PC-3 (cell line): ENCODE measurements around the gene LRRC74A. TPM values are rescaled to one million over a fixed set of nuclear protein-coding genes. Genes with fewer than 3 reads are reported as not detected.

Source experiments
- ATAC-seq: fragments of 200-7000 bp; cut with Tn5 transposase; 2 replicates; pipeline ENCODE4 v1.9.1; 2020; ENCODE audit warnings: mild to moderate bottlenecking, moderate library complexity
- BruUV-seq: library from RNA; stranded (reverse); fragments of 400-500 nt; replicated peaks from 2 replicates; lab custom pipeline; 2021; lab: Mats Ljungman, UMichigan
- CTCF ChIA-PET: fragments of 300-600 bp; sonication (Branson Sonifier 250); formaldehyde crosslinking; loops from one replicate; lab custom pipeline; 2022; ENCODE audit warnings: antibody characterized with exemption; lab: Charles Lee
- POLR2A ChIA-PET: fragments of 300-600 bp; sonication (Branson Sonifier 250); formaldehyde crosslinking; loops from one replicate; lab custom pipeline; 2022; ENCODE audit warnings: antibody characterized with exemption; ENCODE audit not compliant: unreplicated experiment; lab: Charles Lee
- DNase-seq: peaks from one replicate; pipeline ENCODE4 v3.0.0-alpha.2; 2015
- H2AFZ ChIP-seq: fragments of 300-600 bp; sonication (generic); 2 replicates; pipeline ENCODE4 v1.6.0; 2016; ENCODE audit warnings: antibody characterized with exemption, low read length
- H3F3A ChIP-seq: fragments of 300-600 bp; sonication (generic); one replicate; pipeline ENCODE4 v1.6.0; 2017; ENCODE audit warnings: antibody characterized with exemption, low read length, control low read depth, mild to moderate bottlenecking; ENCODE audit not compliant: unreplicated experiment
- H3K27ac ChIP-seq: fragments of 300-600 bp; sonication (generic); 2 replicates; pipeline ENCODE4 v1.5.1; 2016; ENCODE audit warnings: mild to moderate bottlenecking, low read length
- H3K27me3 ChIP-seq: fragments of 300-600 bp; sonication (generic); 2 replicates; pipeline ENCODE4 v1.6.1; 2016; ENCODE audit warnings: low read length, mixed read lengths
- H3K36me3 ChIP-seq: fragments of 300-600 bp; sonication (generic); 2 replicates; pipeline ENCODE4 v1.6.1; 2016; ENCODE audit warnings: low read depth, mixed run types, low read length, mixed read lengths
- H3K4me1 ChIP-seq: fragments of 300-600 bp; sonication (generic); 2 replicates; pipeline ENCODE4 v1.5.1; 2016; ENCODE audit warnings: low read length; ENCODE audit not compliant: insufficient read depth
- H3K4me2 ChIP-seq: fragments of 300-600 bp; sonication (generic); 2 replicates; pipeline ENCODE4 v1.6.0; 2016; ENCODE audit warnings: low read length
- H3K4me3 ChIP-seq: fragments of 300-600 bp; sonication (generic); 2 replicates; pipeline ENCODE4 v1.5.1; 2016; ENCODE audit warnings: mild to moderate bottlenecking, low read length, mixed read lengths
- H3K79me2 ChIP-seq: fragments of 300-600 bp; sonication (generic); 2 replicates; pipeline ENCODE4 v1.6.1; 2017; ENCODE audit warnings: low read length, mixed read lengths
- H3K9ac ChIP-seq: fragments of 300-600 bp; sonication (generic); 2 replicates; pipeline ENCODE4 v1.6.0; 2016; ENCODE audit warnings: mild to moderate bottlenecking, low read length
- H3K9me2 ChIP-seq: fragments of 300-600 bp; sonication (generic); replicated peaks from 2 replicates; pipeline ENCODE4 v1.6.1; 2016; ENCODE audit warnings: mixed run types, low read length, mixed read lengths
- H3K9me3 ChIP-seq: fragments of 300-600 bp; sonication (generic); 2 replicates; pipeline ENCODE4 v1.6.1; 2016; ENCODE audit warnings: low read length, mixed read lengths
- H4K20me1 ChIP-seq: fragments of 300-600 bp; sonication (generic); 2 replicates; pipeline ENCODE4 v1.6.1; 2016; ENCODE audit warnings: low read length, mixed read lengths
- CTCF ChIP-seq: fragments of 300-600 bp; sonication (generic); conservative IDR thresholded peaks from 2 replicates; pipeline ENCODE4 v1.5.1; 2017; ENCODE audit warnings: antibody characterized with exemption, low read depth, mild to moderate bottlenecking, low read length
- EZH2 ChIP-seq: fragments of 300-600 bp; sonication (generic); IDR thresholded peaks from one replicate; pipeline ENCODE4 v1.6.1; 2017; ENCODE audit warnings: antibody characterized with exemption, mild to moderate bottlenecking, low read length; ENCODE audit not compliant: unreplicated experiment
- EZH2phosphoT487 ChIP-seq: fragments of 300-600 bp; sonication (generic); IDR thresholded peaks from 2 replicates; pipeline ENCODE4 v1.6.1; 2018; ENCODE audit warnings: mild to moderate bottlenecking, antibody characterized with exemption, low read length, borderline replicate concordance
- intact Hi-C: fragments of 100-400 bp; cut with micrococcal nuclease; formaldehyde crosslinking; loops from 2 replicates; pipeline ENCODE4 v1.9.0; 2023
- total RNA-seq: library from RNA; depleted of rRNA; stranded (reverse); fragments of >200 nt; gene quantifications from 2 replicates; pipeline ENCODE4 v1.2.3, GENCODE V29; 2014

Gene LRRC74A
- total RNA-seq, 1 experiment from 2014 or later: not detected

- no peaks in the 10 kb centered on the region for H4K20me1 ChIP-seq
- no peaks in the 10 kb centered on the region for H3K9me3 ChIP-seq
- H3K4me2 ChIP-seq: no peak overlapping the region
- H3K79me2 ChIP-seq: no peaks in the 10 kb centered on the region
- no peak overlapping the region for H2AFZ ChIP-seq
- H3K9ac ChIP-seq: no peak overlapping the region
- BruUV-seq: no TSS peak
- H3K27ac ChIP-seq: no peak overlapping the region
- no peak overlapping the region for H3K4me3 ChIP-seq
- intact Hi-C loops: loop anchor here (5.0 to 10.0 kb wide), 3 partner anchors 158 to 685 kb away; no protein-coding TSS in a partner anchor
- CTCF ChIA-PET: interaction anchor here (0.5 to 0.7 kb wide), 4 partner anchors 176 to 541 kb away, joined by 3 to 6 read pairs (median 3); no protein-coding TSS in a partner anchor
- no peaks in the 10 kb centered on the region for H3K27me3 ChIP-seq
- no peak for TF ChIP-seq EZH2
- peak; percentile 62 for TF ChIP-seq CTCF
- peak; percentile 36; the same call in 1 of the 2 replicates for ATAC-seq
- H3K9me2 ChIP-seq: no peaks in the 10 kb centered on the region
- H3K4me1 ChIP-seq: no peaks in the 10 kb centered on the region
- no peaks in the 10 kb centered on the region for H3F3A ChIP-seq
- POLR2A ChIA-PET: no interaction called here
- peak; percentile 36 for DNase-seq
- H3K36me3 ChIP-seq: no peaks in the 10 kb centered on the region
These were observed 44.0 kb downstream of the LRRC74A start for GRCh38 chr14:76870166-76870565.

- no peak for TF ChIP-seq EZH2phosphoT487
- TF ChIP-seq CTCF: peak; percentile 91
These were observed 46.7 kb downstream of the LRRC74A start for GRCh38 chr14:76872796-76873432.

DNA sequence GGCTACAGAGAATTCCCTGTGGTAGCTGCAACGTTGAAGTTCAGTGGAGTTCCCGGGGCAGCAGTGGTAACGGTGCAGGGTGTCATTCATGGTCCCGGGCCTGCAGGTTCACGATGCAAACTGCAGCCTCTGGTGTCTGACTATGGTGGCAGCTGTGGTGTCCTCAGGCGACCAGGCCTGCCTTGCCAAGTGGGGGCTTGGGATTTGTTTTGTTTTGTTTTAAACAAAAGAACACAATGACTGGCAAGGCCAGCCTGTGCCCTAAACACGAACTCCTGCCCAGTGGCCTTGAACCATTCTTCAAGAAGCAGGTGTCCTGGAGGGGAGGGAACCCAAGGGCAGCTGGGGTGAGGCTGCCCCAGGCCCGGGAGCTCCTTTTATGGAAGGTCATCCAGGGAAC lies 48.5 kb downstream of the LRRC74A start:
- H3K27ac ChIP-seq: no peak overlapping the region
- CTCF ChIA-PET: interaction anchor here (0.7 to 3.7 kb wide), 2 partner anchors 154 to 196 kb away, joined by 7 to 26 read pairs; no protein-coding TSS in a partner anchor
- H3K27me3 ChIP-seq: no peaks in the 10 kb centered on the region
- no TSS peak for BruUV-seq
- TF ChIP-seq EZH2: no peak
- ATAC-seq: no peak
- no peaks in the 10 kb centered on the region for H3K9me2 ChIP-seq
- POLR2A ChIA-PET: no interaction called here
- no peak overlapping the region for H3K9ac ChIP-seq
- no peaks in the 10 kb centered on the region for H3F3A ChIP-seq
- no peak for DNase-seq
- no peaks in the 10 kb centered on the region for H3K9me3 ChIP-seq
- H3K4me3 ChIP-seq: no peak overlapping the region
- no peaks in the 10 kb centered on the region for H3K36me3 ChIP-seq
- H3K4me2 ChIP-seq: no peak overlapping the region
- intact Hi-C loops: loop anchor here (5.0 to 10.0 kb wide), 3 partner anchors 162 to 680 kb away; no protein-coding TSS in a partner anchor
- H3K4me1 ChIP-seq: no peaks in the 10 kb centered on the region
- no peaks in the 10 kb centered on the region for H3K79me2 ChIP-seq
- H2AFZ ChIP-seq: no peak overlapping the region
- no peaks in the 10 kb centered on the region for H4K20me1 ChIP-seq

More at GRCh38 chr14:76872796-76873432, 46.7 kb downstream of the LRRC74A start:
- intact Hi-C loops: loop anchor here (2.0 to 10.0 kb wide), 4 partner anchors 161 to 682 kb away; no protein-coding TSS in a partner anchor
- no peaks in the 10 kb centered on the region for H3K79me2 ChIP-seq
- no peaks in the 10 kb centered on the region for H3K4me1 ChIP-seq
- no peaks in the 10 kb centered on the region for H3K27me3 ChIP-seq
- DNase-seq: peak; percentile 71
- no peak overlapping the region for H3K27ac ChIP-seq
- H3F3A ChIP-seq: no peaks in the 10 kb centered on the region
- no peaks in the 10 kb centered on the region for H4K20me1 ChIP-seq
- BruUV-seq: no TSS peak
- H3K36me3 ChIP-seq: no peaks in the 10 kb centered on the region
- no peak overlapping the region for H3K4me3 ChIP-seq
- H3K9me3 ChIP-seq: no peaks in the 10 kb centered on the region
- ChIA-PET CTCF (interaction anchor here (0.5 to 1.7 kb wide), 8 partner anchors 41 to 393 kb away, joined by 3 to 11 read pairs (median 4); no protein-coding TSS in a partner anchor), POLR2A (no interaction called here)
- no peaks in the 10 kb centered on the region for H3K9me2 ChIP-seq
- peak overlapping the region; percentile 68 for H2AFZ ChIP-seq
- peak; percentile 45 for ATAC-seq
- H3K4me2 ChIP-seq: peak overlapping the region; percentile 35; the same call in 1 of the 2 replicates
- no peak overlapping the region for H3K9ac ChIP-seq
